IMR-90 (cell line): ENCODE measurements around the gene BEAN1. TPM values are rescaled to one million over a fixed set of nuclear protein-coding genes. Genes with fewer than 3 reads are reported as not detected.
A peak's percentile ranks its signal among the peaks of the same experiment; 100 is the strongest.

Experiments
- ATAC-seq: fragments of 200-7000 bp; cut with Tn5 transposase; 2 replicates; pipeline ENCODE4 v1.9.1; 2020; ENCODE audit warnings: low read depth, mild to moderate bottlenecking, moderate library complexity
- BruUV-seq: library from RNA; stranded (reverse); fragments of 400-500 nt; replicated peaks from 2 replicates; lab custom pipeline; 2021; lab: Mats Ljungman, UMichigan
- CTCF ChIA-PET: fragments of 300-600 bp; formaldehyde crosslinking; extraction: SDS; loops from one replicate; lab custom pipeline; 2021; ENCODE audit warnings: antibody characterized with exemption; lab: Yijun Ruan, JAX
- POLR2A ChIA-PET: fragments of 300-600 bp; sonication (Branson Sonifier 250); formaldehyde crosslinking; loops from one replicate; lab custom pipeline; 2022; ENCODE audit warnings: antibody characterized with exemption; ENCODE audit not compliant: unreplicated experiment; lab: Charles Lee
- DNase-seq: peaks from one replicate; pipeline ENCODE4 v3.0.0; 2013
- H2AFZ ChIP-seq: replicated peaks from 2 replicates; pipeline ENCODE3; 2013; ENCODE audit warnings: low read length, mild to moderate bottlenecking; ENCODE audit not compliant: poor library complexity
- H2AK5ac ChIP-seq: 2 replicates; pipeline ENCODE4 v1.6.1; 2013; ENCODE audit warnings: low read depth, low read length, inconsistent platforms
- H2AK9ac ChIP-seq: replicated peaks from 2 replicates; pipeline ENCODE3; 2013; ENCODE audit warnings: mild to moderate bottlenecking, low read depth, low read length, moderate library complexity; ENCODE audit not compliant: poor library complexity
- H2BK120ac ChIP-seq: 2 replicates; pipeline ENCODE4 v1.6.1; 2013; ENCODE audit warnings: low read depth, low read length, inconsistent platforms
- H2BK15ac ChIP-seq: 3 replicates; pipeline ENCODE4 v1.6.1; 2013; ENCODE audit warnings: low read depth, low read length, inconsistent platforms
- H2BK20ac ChIP-seq: 2 replicates; pipeline ENCODE4 v1.6.1; 2013; ENCODE audit warnings: low read depth, mild to moderate bottlenecking, inconsistent platforms, low read length, moderate library complexity
- H2BK5ac ChIP-seq: 2 replicates; pipeline ENCODE4 v1.6.1; 2013; ENCODE audit warnings: mild to moderate bottlenecking, low read depth, low read length, inconsistent platforms; ENCODE audit not compliant: poor library complexity, severe bottlenecking
- H3K14ac ChIP-seq: replicated peaks from 2 replicates; pipeline ENCODE4 v1.6.1; 2013; ENCODE audit warnings: low read depth, low read length, inconsistent platforms
- H3K18ac ChIP-seq: 2 replicates; pipeline ENCODE4 v1.6.1; 2013; ENCODE audit warnings: low read depth, low read length, control low read depth
- H3K23ac ChIP-seq: 2 replicates; pipeline ENCODE4 v1.6.1; 2013; ENCODE audit warnings: low read depth, low read length, inconsistent platforms
- H3K27ac ChIP-seq: 2 replicates; pipeline ENCODE4 v1.5.1; 2013; ENCODE audit warnings: mild to moderate bottlenecking, control low read depth, low read length; ENCODE audit not compliant: insufficient read depth
- H3K27me3 ChIP-seq: 2 replicates; pipeline ENCODE4 v1.6.1; 2013; ENCODE audit warnings: low read length; ENCODE audit not compliant: control insufficient read depth, insufficient read depth
- H3K36me3 ChIP-seq: 2 replicates; pipeline ENCODE4 v1.6.1; 2013; ENCODE audit warnings: low read length, mixed read lengths; ENCODE audit not compliant: control insufficient read depth, insufficient read depth
- H3K4ac ChIP-seq: 2 replicates; pipeline ENCODE4 v1.6.1; 2013; ENCODE audit warnings: low read depth, low read length, inconsistent platforms
- H3K4me1 ChIP-seq: 2 replicates; pipeline ENCODE4 v1.6.1; 2013; ENCODE audit warnings: low read length, mixed read lengths; ENCODE audit not compliant: control insufficient read depth, insufficient read depth
- H3K4me2 ChIP-seq: 2 replicates; pipeline ENCODE4 v1.6.1; 2013; ENCODE audit warnings: low read depth, mild to moderate bottlenecking, control low read depth, low read length, moderate library complexity
- H3K4me3 ChIP-seq: 2 replicates; pipeline ENCODE4 v1.5.1; 2013; ENCODE audit warnings: low read depth, mild to moderate bottlenecking, control low read depth, low read length, moderate library complexity; ENCODE audit not compliant: insufficient read depth
- H3K56ac ChIP-seq: 2 replicates; pipeline ENCODE4 v1.6.1; 2013; ENCODE audit warnings: low read length, inconsistent platforms; ENCODE audit not compliant: insufficient read depth; ENCODE audit errors: extremely low read depth
- H3K79me1 ChIP-seq, 2 experiments: 2 replicates each; pipeline ENCODE4 v1.6.1; 2013; ENCODE audit warnings: low read length in 2 of 2, inconsistent platforms in 1 of 2, low read depth in 1 of 2
- H3K9ac ChIP-seq: 2 replicates; pipeline ENCODE4 v1.6.1; 2013; ENCODE audit warnings: low read depth, low read length, control low read depth
- H3K9me1 ChIP-seq: 2 replicates; pipeline ENCODE4 v1.6.1; 2013; ENCODE audit warnings: low read length, inconsistent platforms; ENCODE audit not compliant: insufficient read depth
- H3K9me3 ChIP-seq: 2 replicates; pipeline ENCODE4 v1.6.1; 2013; ENCODE audit warnings: low read length; ENCODE audit not compliant: control insufficient read depth, insufficient read depth
- H4K20me1 ChIP-seq: 2 replicates; pipeline ENCODE4 v1.6.1; 2013; ENCODE audit warnings: low read length, inconsistent platforms; ENCODE audit not compliant: insufficient read depth
- H4K5ac ChIP-seq: 2 replicates; pipeline ENCODE4 v1.6.1; 2013; ENCODE audit warnings: mild to moderate bottlenecking, low read depth, low read length, control low read depth
- H4K8ac ChIP-seq, 2 experiments: 2 replicates each; pipeline ENCODE4 v1.6.1; 2013; ENCODE audit warnings: low read depth in 2 of 2, low read length in 2 of 2, control low read depth in 1 of 2, inconsistent platforms in 1 of 2
- H4K91ac ChIP-seq: 2 replicates; pipeline ENCODE4 v1.6.1; 2013; ENCODE audit warnings: low read depth, low read length, inconsistent platforms; ENCODE audit not compliant: insufficient read depth
- NFE2L2 ChIP-seq: fragments of 150-350 bp; IDR thresholded peaks from 2 replicates; pipeline ENCODE4 v1.6.1; 2016; ENCODE audit warnings: low read depth, mild to moderate bottlenecking, low read length
- WGBS, 2 experiments: methylation state at CpG; one replicate each; pipeline versions ENCODE4 v1.1.5 to v1.1.7; 2013; ENCODE audit warnings: missing lambda C conversion rate in 2 of 2; ENCODE audit not compliant: insufficient read length in 1 of 2; ENCODE audit errors: extremely low coverage in 2 of 2; 5-methylcytosine and 5-hydroxymethylcytosine counted together
- dilution Hi-C: fragments of 300-500 bp; cut with HindIII; formaldehyde crosslinking; loops from one replicate; pipeline ENCODE4 v1.14.3; 2018; ENCODE audit warnings: low sequenced_read_pairs; ENCODE audit not compliant: unreplicated experiment
- in situ Hi-C: fragments of 300-500 bp; cut with MboI; formaldehyde crosslinking; loops from 3 replicates; pipeline ENCODE4 v1.14.3; 2019; ENCODE audit warnings: low sequenced_read_pairs, inconsistent platforms, mixed read lengths
- intact Hi-C: fragments of 100-400 bp; cut with micrococcal nuclease; formaldehyde crosslinking; loops from 2 replicates; pipeline ENCODE4 v1.10.0; 2022
- polyA plus RNA-seq, 3 experiments: library from polyadenylated mRNA; depleted of rRNA; stranded (reverse); fragments of >200 nt; gene quantifications; 2 replicates each; pipeline ENCODE4 v1.2.3, GENCODE V29; 2012; ENCODE audit warnings: low replicate concordance in 1 of 3
- total RNA-seq: library from RNA; depleted of rRNA; stranded (reverse); fragments of >200 nt; gene quantifications from 2 replicates; pipeline ENCODE4 v1.2.3, GENCODE V29; 2012

BEAN1 gene
- total and polyA plus RNA-seq, 2 of the 4 experiments (the other 2 are of a cell fraction): not detected

- no peak overlapping the region for H3K56ac ChIP-seq
- H4K91ac ChIP-seq: no peak overlapping the region
- H3K14ac ChIP-seq: no peak overlapping the region
- H4K20me1 ChIP-seq: peaks cover 2% of the 10 kb centered on the region; the same call in 1 of the 2 replicates
- no peak overlapping the region for H3K4me3 ChIP-seq
- no peak overlapping the region for H2BK120ac ChIP-seq
- no peak overlapping the region for H2BK15ac ChIP-seq
- dilution Hi-C loops (no loop called here), intact Hi-C loops (no loop called here), in situ Hi-C loops (no loop called here)
- H3K4me1 ChIP-seq: peaks cover 19% of the 10 kb centered on the region
- H4K8ac ChIP-seq: no peak overlapping the region
- no peaks in the 10 kb centered on the region for H3K9me3 ChIP-seq
- H3K18ac ChIP-seq: no peak overlapping the region
- H3K23ac ChIP-seq: no peak overlapping the region
- POLR2A ChIA-PET: no interaction called here
- H2BK5ac ChIP-seq: no peak overlapping the region
- peak overlapping the region; percentile 13 for H2AFZ ChIP-seq
- H3K27me3 ChIP-seq: no peaks in the 10 kb centered on the region
- no peak overlapping the region for H2AK5ac ChIP-seq
- H3K36me3 ChIP-seq: peaks cover 3% of the 10 kb centered on the region; the same call in 1 of the 2 replicates
- no peak overlapping the region for H4K5ac ChIP-seq
- H3K9ac ChIP-seq: no peak overlapping the region
- no peak for DNase-seq
- H2AK9ac ChIP-seq: no peak overlapping the region
- peaks cover 0 to 10% of the 10 kb centered on the region in 2 experiments; a peak in 1 of 4 replicates for H3K79me1 ChIP-seq
- WGBS, 2 experiments: 100% methylated on average over 2 of the region's 9 CpGs; no CpG with 5 or more reads in 1 of the 2 experiments
- CTCF ChIA-PET: no interaction called here
- no peak for ATAC-seq
- no peak for TF ChIP-seq NFE2L2
- H3K4me2 ChIP-seq: no peak overlapping the region
- no TSS peak for BruUV-seq
- peaks cover 25% of the 10 kb centered on the region for H3K9me1 ChIP-seq
- no peak overlapping the region for H3K27ac ChIP-seq
- no peak overlapping the region for H2BK20ac ChIP-seq
- H3K4ac ChIP-seq: no peak overlapping the region
Observed at GRCh38 chr16:66508914-66509496, 81.9 kb downstream of the BEAN1 start.
